ENCODE results near the gene PHIP.
"Not testable (repeated sequence)": the region's sequence is repeated elsewhere in the genome, so short reads cannot be mapped to it uniquely, and the experiment has no call there.

PHIP gene

DNA sequence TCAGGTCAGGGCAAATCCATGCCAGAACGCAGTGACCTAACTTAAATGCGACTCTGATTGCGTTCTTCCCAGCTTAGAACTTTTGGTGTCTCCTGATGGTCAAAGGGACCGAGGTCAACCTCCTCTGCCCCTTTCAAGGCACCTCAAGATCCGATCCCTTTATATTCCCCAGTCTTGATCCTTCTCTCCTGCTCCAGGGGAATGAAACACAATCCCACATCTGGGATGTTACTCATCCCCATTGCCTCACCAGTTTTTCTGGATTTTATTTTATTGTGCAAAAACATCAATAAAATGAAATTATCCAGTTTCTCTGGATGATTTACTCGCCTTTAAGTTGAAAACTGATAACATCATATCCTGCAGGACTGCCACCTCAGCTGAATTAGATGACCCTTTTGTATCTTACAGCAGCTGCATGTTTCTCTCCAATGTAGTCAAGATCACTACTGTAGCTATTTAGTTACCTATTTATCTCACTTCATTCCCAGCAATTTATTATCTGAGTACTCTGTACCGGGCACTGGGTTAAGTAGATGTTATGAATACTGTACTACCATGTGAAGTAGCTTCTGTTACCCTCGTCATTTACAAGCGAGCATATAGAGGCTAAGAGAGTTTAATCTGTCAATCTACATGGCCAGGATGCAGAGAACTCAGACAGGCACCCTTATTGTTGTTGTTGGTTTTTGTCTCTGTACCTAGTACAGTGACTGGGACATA lies 166.7 kb downstream of the PHIP start:
- Mint-ChIP-seq H3K4me3 (peak overlapping the region; percentile 64), H3K27me3 (ENCODE audit: low read depth) (peaks cover 21% of the 10 kb centered on the region), H3K27ac (no peak overlapping the region), H3K4me1 (ENCODE audit: low read depth) (peaks cover 10% of the 10 kb centered on the region), H3K36me3 (ENCODE audit: low read depth) (no peaks in the 10 kb centered on the region), H3K9me3 (peaks cover 9% of the 10 kb centered on the region)
- DNase-seq (ENCODE audit: low spot score): no peak

DNA sequence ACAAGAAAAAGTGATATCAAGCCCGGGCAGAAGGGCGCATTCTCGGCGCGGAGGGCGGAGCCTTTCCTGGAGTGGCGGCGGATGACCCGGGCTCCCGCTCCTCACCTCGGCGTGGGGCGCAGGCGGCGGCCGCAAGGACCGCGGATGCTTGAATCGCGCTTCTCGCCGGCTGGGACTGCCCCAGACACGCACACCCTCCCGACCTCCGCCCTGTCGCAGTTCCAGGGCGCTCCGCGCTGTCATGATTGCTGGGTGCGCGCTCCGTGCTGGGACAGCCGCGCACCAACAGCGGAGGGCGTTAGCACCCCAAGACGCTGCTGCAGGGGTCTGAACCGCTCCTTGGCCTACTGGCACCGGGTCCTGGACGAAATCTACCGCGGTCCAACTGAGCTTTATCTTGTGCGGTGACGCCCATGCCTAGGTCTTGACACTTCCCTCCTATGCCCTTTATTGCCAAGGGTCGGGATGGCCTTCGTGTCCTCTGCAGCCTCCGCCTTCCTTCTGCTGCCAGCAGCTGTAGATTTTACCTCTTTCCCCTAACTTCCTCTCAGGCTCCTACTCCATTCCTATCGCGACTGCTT lies 167.4 kb downstream of the PHIP start:
- Mint-ChIP-seq H3K9me3 (peaks cover 2% of the 10 kb centered on the region), H3K27me3 (ENCODE audit: low read depth) (peaks cover 21% of the 10 kb centered on the region), H3K4me1 (ENCODE audit: low read depth) (peaks cover 10% of the 10 kb centered on the region), H3K36me3 (ENCODE audit: low read depth) (no peaks in the 10 kb centered on the region), H3K27ac (no peak overlapping the region), H3K4me3 (peak overlapping the region; percentile 64)
- DNase-seq (ENCODE audit: low spot score): peak; percentile 28

DNA sequence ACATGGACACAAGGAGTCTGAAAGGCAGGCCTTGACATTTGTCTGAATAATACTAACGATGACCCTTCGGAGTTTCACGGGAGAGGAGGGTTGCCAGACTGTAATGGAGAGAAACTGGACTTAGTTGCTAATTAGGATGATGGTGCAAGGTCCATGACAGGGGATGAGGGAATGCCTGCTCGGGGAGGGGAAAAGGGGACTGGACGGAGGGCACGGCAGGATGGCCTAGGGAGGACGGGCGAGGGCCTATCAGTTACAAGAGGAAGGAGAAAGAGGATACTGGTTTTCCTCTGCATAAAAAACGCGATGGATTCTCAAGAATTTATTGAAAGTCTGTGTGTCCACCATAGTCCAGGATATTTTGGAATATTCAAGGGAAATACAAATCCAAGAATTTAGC lies 168.0 kb downstream of the PHIP start:
- no peaks in the 10 kb centered on the region for H3K9me3 Mint-ChIP-seq
- no peak overlapping the region for H3K27ac Mint-ChIP-seq
- DNase-seq (ENCODE audit: low spot score): no peak
- peak overlapping the region; percentile 64 for H3K4me3 Mint-ChIP-seq
- H3K4me1 Mint-ChIP-seq (ENCODE audit: low read depth): peaks cover 10% of the 10 kb centered on the region
- H3K27me3 Mint-ChIP-seq (ENCODE audit: low read depth): peaks cover 21% of the 10 kb centered on the region
- H3K36me3 Mint-ChIP-seq (ENCODE audit: low read depth): no peaks in the 10 kb centered on the region

DNA sequence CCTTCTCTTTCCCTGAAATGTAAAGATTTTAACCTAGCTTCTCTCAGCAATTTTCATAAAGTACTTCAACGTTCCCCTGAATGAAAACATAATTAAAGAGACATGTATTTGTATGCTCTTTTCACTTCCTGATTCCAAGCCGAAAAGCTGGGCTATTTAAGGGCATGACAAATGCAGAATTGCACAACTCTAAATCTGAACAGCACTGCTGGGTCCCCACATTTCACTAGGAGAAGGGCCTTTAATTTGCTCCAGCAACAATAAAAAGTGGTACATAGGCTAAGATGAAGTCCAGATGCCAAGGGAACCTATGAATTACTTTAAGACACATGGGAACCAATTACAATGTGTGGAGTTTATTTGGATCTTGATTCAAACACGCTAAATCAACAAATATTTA lies 168.7 kb downstream of the PHIP start:
- Mint-ChIP-seq H3K4me3 (no peak overlapping the region), H3K36me3 (ENCODE audit: low read depth) (no peaks in the 10 kb centered on the region), H3K27me3 (ENCODE audit: low read depth) (peaks cover 21% of the 10 kb centered on the region), H3K9me3 (no peaks in the 10 kb centered on the region), H3K4me1 (ENCODE audit: low read depth) (peaks cover 10% of the 10 kb centered on the region), H3K27ac (no peak overlapping the region)
- no peak for DNase-seq (ENCODE audit: low spot score)

DNA sequence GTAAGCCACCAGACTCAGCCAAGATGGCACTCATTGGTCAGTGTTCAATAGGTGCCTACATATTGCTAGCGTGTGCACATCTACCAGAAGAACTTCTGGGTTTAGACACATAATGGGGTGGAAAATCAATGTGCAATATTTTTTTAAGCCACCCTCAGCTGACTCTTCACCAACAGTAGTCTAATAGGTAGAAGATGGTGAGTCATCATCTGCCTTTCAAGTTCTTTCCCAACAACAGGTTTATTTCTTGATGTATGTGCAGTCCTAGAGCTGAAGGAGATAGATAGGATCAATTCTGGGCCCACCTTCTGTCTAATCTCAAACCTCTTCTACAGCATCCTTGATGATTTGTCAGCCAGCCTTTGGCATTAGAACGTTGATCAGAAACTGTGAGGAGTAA lies 169.4 kb downstream of the PHIP start:
- H3K36me3 Mint-ChIP-seq (ENCODE audit: low read depth): no peaks in the 10 kb centered on the region
- H3K27me3 Mint-ChIP-seq (ENCODE audit: low read depth): peaks cover 21% of the 10 kb centered on the region
- no peaks in the 10 kb centered on the region for H3K9me3 Mint-ChIP-seq
- peaks cover 10% of the 10 kb centered on the region for H3K4me1 Mint-ChIP-seq (ENCODE audit: low read depth)
- no peak overlapping the region for H3K4me3 Mint-ChIP-seq
- no peak for DNase-seq (ENCODE audit: low spot score)
- H3K27ac Mint-ChIP-seq: no peak overlapping the region

DNA sequence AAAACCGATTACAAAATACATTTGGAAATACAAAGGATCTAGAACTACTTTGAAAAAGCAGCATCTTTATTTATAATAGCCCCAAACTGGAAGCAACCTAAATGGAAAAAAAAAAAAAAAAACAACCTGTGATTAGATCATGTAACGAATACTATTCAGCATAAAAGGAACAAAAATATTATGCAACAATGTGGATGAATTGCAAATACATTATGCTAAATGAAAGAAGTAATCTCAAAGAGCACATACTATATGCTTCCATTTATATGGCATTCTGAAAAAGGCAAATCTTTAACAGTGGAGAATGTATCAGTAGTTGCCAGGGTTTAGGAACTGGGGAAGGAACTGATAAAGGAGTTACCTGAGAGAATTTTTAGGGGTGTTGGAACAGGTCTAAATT lies 181.8 kb downstream of the PHIP start:
- Mint-ChIP-seq H3K27me3 (ENCODE audit: low read depth) (no peaks in the 10 kb centered on the region), H3K4me3 (no peak overlapping the region), H3K4me1 (ENCODE audit: low read depth) (no peaks in the 10 kb centered on the region), H3K27ac (no peak overlapping the region), H3K9me3 (no peaks in the 10 kb centered on the region), H3K36me3 (ENCODE audit: low read depth) (no peaks in the 10 kb centered on the region)
- no peak for DNase-seq (ENCODE audit: low spot score)

DNA sequence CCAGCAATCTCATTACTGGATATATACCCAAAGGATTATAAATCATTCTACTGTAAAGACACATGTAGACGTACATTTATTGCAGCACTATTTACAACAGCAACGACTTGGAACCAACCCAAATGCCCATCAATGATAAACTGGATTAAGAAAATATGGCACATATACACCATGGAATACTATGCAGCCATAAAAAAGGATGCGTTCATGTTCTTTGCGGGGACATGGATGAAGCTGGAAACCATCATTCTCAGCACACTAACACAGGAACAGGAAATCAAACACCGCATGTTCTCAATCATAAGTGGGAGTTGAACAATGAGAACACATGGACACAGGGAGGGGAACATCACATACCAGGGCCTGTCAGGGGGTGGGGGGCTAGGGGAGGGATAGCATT lies 188.2 kb downstream of the PHIP start:
- not testable (repeated sequence) for H3K9me3 Mint-ChIP-seq; DNase-seq (ENCODE audit: low spot score); H3K27me3 Mint-ChIP-seq (ENCODE audit: low read depth); H3K27ac Mint-ChIP-seq; H3K4me3 Mint-ChIP-seq; H3K4me1 Mint-ChIP-seq (ENCODE audit: low read depth)
- peaks cover 19% of the 10 kb centered on the region for H3K36me3 Mint-ChIP-seq (ENCODE audit: low read depth)
